GM18867 (cell line): ENCODE data around the gene TBC1D22A.

Experiments used
- ATAC-seq: cut with Tn5 transposase; IDR thresholded peaks from one replicate; pipeline ENCODE4 v1.9.1; 2021; ENCODE audit warnings: mild to moderate bottlenecking, moderate library complexity; ENCODE audit not compliant: unreplicated experiment

Gene TBC1D22A

GRCh38 chr22:47065756-47066615 is 303.5 kb downstream of the TBC1D22A start:
- ATAC-seq = no peak

DNA sequence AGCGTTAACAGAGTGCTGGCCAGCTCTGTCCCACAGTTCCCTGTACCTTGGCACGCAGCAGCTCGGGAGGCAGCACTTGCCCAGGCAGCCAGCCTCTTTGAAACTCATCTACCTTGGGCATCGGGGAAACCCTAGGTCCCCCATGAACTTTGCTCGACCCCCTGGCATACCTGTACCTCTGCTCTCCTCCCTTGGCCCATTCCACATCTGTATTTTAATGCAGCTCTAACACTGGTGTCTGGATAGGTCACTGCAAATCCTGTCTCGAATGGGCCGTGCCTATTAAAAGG is 304.1 kb downstream of the TBC1D22A start:
- no peak for ATAC-seq

DNA sequence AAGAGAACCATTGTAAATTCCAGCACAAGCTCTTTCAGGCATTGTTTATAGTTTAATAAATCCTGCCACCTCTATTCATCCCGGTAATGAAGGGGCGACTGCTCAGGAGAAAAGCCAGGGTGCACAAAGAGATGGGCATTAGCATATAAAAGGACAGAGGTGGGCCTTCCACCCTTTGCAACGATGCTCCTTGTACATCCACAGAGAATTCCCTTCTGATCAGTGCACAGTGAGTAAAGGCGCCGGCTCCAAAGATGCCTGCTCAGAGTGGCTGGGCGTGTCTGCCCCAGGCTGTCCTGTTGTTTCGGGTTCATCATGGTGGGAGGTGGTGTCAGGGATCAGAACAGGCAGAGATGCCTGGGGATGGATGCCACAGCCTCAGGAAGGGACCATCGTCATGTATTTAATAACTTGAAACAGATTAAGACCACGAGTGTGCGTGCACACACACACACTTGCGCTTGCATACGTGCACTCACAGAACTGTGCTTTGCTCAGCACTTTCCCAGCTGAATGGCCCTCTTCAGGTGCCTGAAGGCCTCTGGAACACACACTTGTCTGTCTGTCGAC is 305.0 kb downstream of the TBC1D22A start:
- ATAC-seq = no peak

DNA sequence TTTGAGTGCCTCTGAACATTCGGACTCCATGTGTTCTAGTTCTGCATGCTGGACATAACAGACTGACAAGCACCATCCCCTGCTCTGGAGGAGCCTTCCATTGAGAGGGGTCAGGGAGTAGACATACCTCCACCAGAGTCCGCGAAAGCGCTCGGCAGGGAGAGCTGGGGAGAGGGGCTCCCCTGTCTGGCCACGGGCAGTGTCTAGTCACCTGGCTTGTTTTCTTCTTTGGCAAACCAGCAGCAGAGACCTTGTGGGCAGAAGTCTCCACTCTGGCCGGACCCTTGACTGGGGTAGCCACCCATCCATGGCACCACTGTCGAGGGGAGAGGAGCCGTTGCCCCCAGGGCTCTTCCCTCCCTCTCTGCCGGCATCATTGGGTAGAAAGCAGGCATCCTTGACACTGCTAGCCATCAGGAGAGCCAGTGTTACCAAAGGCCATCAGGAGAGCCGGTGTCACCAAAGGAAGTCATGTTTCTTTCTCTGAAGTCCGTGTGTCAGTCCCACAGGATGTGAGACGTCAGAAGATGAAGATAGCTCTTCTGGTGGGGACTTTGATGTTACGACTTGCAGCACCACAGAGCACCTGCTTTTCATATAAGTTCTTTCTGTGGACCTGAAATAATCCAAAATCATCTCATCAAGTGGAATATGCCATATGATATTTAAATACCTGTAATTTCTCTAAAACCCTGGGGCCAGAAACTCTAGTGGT is 305.6 kb downstream of the TBC1D22A start:
- no peak for ATAC-seq

DNA sequence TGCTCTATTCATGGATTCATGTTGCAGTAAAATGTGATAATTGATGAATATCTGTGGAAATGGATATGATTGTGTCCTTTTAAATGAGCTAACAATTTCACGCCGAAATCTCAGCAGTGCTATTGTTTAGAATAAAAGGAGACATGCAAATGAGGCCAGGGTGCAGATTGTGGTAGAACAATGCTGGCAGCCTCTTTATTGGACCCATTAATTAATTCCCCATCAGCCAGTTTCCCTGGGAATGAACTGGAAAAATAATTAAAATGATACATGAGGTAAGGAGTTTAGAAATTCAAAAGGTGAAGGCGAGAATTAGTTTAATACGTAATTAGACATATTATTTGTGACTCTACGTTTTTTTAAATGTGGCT is 306.2 kb downstream of the TBC1D22A start:
- no peak for ATAC-seq

- no peak for ATAC-seq
Measured at GRCh38 chr22:47069270-47069669, 306.8 kb downstream of the TBC1D22A start.

DNA sequence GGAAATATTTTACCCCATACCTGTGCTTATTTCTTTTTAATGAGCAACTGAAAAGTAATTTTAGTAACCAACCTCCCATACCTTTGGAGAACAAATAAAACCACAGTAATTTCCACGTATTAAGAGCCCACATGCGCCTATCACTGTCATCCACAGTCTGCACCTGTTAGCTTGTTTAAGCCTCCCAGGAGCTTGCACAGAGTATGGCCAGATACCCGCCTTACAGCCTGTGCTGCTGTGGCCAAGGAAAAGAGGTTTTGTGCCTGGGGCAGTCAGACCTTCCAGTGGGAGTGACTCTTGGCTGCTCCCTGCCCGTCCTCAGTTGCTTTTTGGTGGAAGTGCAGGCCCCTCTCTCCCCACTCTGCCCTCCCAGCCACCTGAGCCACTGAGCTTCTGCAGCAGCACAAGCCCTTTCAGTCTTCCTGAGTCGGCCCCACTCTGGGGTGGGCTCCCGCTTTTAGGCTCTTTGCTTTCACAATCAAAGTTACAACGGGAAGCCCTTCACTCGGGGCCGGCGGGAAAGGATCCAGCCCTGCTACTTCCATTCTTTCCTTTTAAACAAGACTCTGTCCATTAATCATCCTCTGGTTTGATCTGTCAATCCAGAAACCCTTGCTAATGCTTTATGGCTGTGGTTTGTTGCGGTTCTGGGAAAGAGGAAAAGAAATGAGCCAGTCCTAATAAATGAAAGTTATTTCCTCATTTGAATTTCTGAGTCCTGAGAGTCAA is 308.8 kb downstream of the TBC1D22A start:
- no peak for ATAC-seq

DNA sequence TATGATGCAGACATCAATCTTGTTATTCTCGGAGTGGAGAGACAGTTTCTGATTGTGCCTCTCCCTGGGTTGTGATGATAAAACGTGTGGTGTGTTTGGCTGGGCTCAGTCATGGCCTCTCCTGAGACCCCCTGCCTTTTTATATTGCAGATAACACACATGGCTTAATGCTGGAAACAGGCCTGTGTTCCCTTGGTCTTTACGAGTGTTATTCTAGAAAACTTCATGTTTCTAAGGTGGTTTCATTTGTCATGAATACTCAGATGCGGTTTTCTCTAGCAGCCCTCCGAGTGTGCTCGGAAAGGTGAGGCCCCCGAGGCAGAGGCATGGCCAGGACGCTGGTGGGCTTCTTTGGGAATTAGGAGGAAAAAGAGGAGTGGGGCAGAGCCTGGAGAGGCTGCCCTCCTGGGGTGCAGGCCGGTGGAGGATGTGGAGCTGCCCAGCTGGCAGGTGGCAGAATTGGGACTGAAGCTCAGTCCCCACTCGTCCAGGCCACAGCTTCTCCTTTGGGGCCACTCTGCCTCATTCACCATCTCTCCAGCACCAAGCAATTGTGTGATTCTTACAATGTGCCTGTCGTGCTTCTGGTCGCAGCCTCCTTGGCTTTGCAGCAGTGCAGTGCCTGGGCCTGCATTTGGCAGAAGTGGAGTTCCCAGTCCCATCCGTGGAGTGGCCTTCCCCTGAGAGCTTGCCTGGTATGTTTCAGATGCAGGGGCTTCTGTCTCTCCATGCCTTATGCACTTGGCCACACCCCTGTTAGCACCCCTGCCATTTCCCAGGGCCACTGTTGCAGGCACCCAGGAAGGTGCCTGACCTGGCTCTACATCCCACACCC is 309.6 kb downstream of the TBC1D22A start:
- ATAC-seq = no peak

DNA sequence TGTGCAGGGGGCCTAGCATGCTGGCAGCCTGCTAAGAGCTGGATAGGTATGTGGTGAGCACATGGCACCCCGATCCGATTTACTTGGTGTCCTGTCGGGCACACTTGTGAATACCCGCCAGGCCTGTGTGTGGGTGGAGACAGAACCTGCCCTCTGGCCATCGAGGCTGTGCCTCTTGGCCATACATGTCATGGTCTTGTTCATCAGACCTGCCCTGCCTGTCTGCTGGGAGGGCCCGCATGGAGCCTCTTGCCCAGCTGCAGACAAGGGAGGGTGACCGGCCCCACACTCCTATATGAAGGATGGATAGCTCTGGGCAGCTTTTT is 310.2 kb downstream of the TBC1D22A start:
- no peak for ATAC-seq

- ATAC-seq = no peak
Measured at GRCh38 chr22:47073075-47073474, 310.6 kb downstream of the TBC1D22A start.

- no peak for ATAC-seq
Measured at GRCh38 chr22:47074105-47074504, 311.7 kb downstream of the TBC1D22A start.

GRCh38 chr22:47075568-47075967 is 313.1 kb downstream of the TBC1D22A start:
- ATAC-seq = no peak

DNA sequence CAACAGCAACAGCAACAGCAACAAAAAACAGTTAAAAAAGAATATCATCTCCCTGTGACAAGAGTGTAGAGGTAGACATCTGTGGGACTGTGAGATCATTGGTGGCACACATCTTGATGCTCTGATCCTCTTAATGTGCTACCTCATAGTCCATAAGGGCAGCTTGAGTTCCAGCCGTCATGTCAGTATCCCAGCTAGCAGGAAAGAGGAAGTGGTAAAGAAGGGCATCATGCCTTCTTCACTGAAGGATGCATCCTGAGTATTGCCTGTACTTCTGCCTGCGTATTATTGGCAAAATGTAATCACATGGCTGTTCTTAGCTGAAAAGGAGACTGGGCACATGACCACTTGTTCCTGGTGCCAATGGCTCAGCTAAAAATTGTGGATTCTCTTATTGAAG is 314.3 kb downstream of the TBC1D22A start:
- no peak for ATAC-seq

GRCh38 chr22:47080100-47080499 is 317.6 kb downstream of the TBC1D22A start:
- ATAC-seq = no peak

DNA sequence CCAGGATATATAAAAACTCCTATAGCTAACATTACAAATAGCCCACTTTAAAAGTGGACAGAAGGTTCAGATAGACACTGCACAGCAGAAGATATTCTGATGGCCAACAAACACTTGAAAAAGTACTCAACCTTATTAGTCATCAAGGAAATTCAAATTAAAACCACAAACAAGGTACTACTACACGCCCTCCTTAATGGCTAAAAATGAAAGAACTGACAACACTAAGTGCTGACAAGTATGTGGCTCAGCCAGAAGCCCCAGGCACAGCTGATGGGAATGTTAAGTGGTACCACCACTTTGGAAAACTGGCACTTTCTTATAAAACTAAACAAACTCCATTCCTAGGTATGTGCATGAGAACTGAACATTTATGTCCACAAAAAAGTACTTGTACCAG is 320.1 kb downstream of the TBC1D22A start:
- no peak for ATAC-seq

GRCh38 chr22:47083379-47083986 is 321.0 kb downstream of the TBC1D22A start:
- ATAC-seq = no peak

DNA sequence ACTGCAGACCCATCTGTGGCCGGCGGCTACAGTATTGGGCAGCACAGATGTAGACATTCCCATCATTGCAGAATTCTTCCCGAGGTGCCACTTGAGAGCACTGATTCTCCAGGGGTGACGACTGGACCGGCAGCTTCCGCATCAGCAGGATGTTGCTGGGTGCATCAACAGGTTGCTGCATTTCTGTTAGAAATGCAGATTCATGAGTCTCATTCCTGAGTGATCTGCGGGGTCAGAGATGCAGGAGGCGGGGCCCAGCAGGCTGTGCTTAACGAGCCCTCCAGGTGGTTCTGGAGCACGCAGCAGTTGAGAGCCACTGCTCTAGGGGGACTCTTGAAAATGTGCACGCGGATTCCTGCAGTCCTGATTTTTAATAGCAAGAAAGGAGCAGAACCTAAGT is 321.8 kb downstream of the TBC1D22A start:
- ATAC-seq = no peak

DNA sequence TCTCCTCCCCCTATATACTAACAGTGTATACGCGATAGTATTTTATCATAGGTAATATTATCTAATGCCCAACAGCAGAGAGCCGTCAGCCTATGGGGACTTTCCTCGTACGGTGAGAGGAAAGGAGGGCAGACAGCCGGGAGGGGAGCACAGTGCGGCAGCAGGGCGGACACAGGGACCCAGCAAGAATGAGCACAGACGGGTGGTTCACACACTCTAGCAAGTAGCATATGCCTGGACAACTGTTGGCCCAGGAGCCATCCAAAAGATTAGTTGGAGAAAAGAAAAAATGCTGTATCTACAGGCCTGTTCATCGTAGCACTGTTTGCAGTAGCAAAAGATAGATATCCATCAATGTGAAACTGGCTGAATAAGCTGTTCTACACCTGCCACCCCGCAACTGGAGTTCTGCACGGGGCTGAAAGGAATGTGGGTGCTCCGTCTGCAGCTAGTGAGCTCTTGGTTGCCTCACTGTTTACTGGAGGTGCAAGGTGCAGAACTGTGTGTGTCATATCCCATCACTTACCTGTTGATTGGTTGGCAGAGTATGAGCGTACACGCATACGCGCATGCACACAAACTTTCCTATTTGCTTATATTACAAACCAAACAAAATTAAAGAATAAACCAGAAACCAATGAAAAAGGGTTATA is 324.3 kb downstream of the TBC1D22A start:
- ATAC-seq = no peak

- no peak for ATAC-seq
Measured at GRCh38 chr22:47088480-47089158, 326.2 kb downstream of the TBC1D22A start.
